D721Med (cell line): ENCODE data around the gene PI16.

Experiments
- DNase-seq: peaks from one replicate; pipeline ENCODE4 v3.0.0; 2011; ENCODE audit warnings: low spot score; ENCODE audit not compliant: insufficient read length
- FAIRE-seq: peaks from 2 replicates; lab custom pipeline; 2011; peaks lifted over from hg19 to GRCh38; lab: Jason Lieb, UNC
- TF ChIP-seq, protein P1 (sequence below): IDR thresholded peaks from 2 replicates; pipeline ENCODE4 v1.5.1; 2012; ENCODE audit warnings: mild to moderate bottlenecking, control low read depth; ENCODE audit not compliant: insufficient read depth; ENCODE audit errors: missing control alignments

Gene PI16

DNA sequence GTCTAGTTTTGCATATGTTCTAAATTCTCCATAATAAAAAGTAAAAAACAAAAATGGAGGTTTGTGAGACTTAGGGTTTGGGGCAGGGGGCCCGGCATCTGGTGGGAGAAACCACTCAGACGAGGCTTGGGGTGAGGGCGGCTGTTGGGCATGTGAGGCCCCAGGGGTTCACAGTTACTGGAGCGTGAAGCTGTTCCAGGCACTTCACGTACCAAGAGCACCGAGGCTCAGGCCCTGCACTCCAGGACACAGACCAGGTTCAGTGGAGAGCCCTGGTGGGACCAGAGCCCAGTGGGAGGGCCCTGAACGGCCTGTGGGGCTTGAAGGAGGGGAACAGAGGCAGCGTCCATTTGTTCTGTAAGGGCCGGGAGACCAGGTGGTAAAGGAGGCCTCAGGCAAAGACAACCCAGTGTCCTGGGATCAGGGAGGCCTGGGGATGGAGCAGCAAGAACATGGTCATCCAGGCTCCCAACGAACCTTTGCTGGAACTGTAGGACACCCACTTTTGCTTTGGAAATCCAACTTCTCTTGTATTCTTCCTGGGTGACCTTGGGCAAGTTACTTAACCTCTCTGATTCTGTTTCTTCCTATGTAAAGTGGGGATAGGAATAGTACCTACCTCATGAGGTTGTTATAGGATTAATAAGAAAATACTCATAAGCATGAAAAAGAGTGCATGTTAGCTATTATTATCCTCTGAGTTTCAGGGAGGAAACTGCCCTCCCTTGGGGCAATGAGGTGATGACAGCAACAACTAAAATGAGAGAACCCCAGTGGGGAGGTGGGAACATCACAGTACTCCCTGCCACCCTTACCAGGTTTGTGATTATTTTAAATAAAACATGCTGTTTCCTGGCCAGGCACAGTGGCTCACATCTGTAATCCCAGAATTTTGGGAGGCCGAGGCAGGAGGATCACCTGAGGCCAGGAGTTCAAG, 49.8 kb downstream of the PI16 start:
- no peak for DNase-seq
- TF ChIP-seq, protein P1, sequence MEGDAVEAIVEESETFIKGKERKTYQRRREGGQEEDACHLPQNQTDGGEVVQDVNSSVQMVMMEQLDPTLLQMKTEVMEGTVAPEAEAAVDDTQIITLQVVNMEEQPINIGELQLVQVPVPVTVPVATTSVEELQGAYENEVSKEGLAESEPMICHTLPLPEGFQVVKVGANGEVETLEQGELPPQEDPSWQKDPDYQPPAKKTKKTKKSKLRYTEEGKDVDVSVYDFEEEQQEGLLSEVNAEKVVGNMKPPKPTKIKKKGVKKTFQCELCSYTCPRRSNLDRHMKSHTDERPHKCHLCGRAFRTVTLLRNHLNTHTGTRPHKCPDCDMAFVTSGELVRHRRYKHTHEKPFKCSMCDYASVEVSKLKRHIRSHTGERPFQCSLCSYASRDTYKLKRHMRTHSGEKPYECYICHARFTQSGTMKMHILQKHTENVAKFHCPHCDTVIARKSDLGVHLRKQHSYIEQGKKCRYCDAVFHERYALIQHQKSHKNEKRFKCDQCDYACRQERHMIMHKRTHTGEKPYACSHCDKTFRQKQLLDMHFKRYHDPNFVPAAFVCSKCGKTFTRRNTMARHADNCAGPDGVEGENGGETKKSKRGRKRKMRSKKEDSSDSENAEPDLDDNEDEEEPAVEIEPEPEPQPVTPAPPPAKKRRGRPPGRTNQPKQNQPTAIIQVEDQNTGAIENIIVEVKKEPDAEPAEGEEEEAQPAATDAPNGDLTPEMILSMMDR, result no peak
- FAIRE-seq, result no peak

DNA sequence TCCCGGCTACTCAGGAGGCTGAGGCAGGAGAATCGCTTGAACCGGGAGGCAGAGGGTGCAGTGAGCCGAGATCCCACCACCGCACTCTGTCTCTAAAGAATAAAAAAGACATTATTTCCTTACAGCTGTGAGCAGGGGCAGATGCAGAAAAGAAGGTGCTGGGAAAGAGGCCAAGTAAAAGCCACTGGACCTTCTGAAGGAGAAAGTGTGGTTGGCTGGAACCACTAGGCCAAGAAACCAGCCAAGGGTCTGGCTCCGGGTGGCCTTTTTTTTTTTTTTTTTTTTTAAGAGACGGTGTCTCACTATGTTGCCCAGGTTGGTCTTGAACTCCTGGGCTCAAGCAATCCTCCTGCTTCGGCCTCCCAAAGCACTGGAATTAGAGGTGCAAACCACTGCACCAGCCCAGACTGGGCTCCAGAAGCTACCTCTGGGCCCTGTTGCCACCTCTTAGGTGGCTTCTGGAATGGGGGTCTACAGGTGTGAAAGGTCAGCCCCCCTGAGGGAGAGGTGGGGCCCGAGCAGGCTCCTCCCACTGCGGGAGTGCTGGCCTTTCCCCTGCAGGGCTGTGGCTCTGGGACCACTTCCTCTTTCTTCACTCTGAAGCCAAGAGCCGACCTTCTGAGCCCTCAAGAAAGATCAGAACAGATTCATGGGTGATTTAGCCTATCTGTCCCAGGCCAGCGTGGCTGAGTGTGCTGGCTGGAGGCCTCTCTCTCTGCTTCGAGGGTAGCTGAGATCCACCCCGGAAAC, 50.7 kb downstream of the PI16 start, which contains the start of gene FGD2:
Gene FGD2 (plus strand): TSS at position 595 of the 750 bp plus-strand sequence. CDS start 163 bp downstream, outside the sequence.
- DNase-seq (no peak), FAIRE-seq (no peak)
- TF ChIP-seq, protein P1, result no peak

DNA sequence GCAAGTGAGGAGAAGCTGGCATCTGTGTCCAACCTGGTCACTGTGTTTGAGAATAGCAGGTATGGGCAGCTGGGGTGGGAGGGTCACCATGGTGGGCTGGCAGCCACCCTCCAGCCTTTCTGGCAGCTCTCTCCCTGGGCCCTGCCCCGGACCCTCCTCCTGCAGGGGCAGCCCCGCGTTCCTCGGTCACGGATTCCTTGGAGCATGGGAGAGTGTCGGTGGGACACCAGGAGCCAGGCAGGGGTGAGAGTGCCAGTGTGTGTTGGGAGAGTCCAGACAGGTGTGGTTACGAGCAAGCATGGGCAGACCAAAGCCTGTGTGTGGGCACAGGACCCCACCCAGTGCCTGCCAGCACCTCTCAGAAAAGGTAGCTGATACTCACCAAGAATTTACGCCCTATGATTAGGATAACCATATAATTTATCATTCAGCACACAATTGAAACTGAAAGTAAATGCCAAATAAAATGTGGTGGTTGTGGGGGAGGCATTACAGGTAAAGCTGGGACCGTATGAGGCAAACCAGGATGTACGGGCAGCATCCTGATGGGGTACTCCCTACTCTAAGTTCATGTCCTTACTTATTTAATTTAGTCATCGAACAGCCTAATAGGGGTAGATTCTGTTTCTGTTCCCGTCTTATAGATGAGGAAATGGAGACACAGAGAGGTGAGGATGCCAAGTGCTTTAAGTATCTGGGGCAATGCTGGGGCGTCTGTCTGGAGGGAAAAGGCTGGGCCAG, 51.5 kb downstream of the PI16 start:
- no peak for FAIRE-seq
- no peak for DNase-seq
- TF ChIP-seq, protein P1, result no peak

DNA sequence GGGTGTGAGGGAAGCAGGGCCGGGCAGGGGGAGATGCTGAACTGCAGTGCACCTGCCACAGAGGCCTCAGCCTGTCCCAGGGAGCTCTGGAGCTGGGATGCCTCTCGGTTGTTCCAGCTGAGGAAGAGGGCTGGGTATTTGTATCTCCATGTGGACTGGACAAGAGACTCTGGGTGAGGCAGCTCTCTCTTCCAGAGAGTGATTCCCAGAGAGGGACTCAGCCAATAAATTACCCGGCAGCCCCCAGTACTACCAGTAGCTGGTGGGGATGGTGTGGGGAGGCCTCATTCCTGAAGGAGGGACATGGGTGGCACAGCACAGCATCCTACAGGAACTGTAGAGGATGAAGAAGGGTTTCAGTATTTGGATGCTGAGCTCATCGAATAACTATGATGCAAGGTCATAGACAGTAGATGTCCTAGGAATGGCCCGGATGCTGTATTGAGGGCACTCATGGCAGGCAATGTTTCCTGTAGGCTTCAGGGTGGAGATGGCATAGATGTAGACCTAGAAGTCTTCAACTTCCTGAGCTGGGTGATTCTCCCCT, 52.3 kb downstream of the PI16 start:
- FAIRE-seq, result no peak
- DNase-seq, result no peak
- TF ChIP-seq, protein P1, result no peak

DNA sequence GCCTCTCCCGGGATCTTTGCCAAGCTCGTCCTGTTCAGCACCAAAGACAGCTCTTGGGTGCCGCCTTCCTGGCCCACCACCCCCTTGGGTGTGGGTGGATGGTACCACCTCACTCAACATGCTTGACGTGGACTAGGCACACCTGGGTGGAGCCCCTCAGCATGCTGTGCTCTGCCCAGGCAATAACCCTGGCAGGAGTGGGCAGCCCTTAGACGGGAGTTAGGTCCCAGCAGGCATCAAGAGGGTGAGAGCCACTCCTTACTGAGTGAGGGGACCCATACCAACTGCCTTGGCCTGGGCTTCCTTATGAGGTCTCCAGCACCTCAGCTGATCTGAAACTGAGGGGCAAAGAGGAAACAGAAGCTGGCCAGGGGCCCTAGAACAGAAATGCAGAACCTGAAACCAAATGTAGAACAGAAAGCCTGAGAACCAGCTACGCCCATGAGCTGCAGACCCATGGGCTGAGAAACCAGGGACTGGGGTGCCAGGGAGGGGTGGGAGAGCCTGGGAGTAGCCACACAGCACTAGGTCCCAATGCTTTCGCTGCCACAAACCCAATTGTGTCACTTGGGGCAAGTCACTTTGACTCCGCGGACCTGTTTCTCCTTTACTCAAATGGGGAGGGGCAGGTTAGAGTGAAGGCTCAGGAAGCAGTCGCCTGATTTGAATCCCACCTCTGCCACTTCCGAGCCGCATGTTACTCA, 53.0 kb downstream of the PI16 start:
- FAIRE-seq (no peak), DNase-seq (no peak)
- TF ChIP-seq, protein P1, result no peak
